ENCODE data around the gene LMOD3. TPM values are rescaled to one million over a fixed set of nuclear protein-coding genes. Genes with fewer than 3 reads are reported as not detected.

The LMOD3 gene
- total and polyA plus RNA-seq, 4 experiments from 2014 or later, result 0.13 to 0.24 TPM; not detected in 2

GRCh38 chr3:69142797-69143454, 20.5 kb upstream of the LMOD3 start:
- Histone ChIP-seq H3K27me3 (ENCODE audit: insufficient read depth, low read length) (no peaks in the 10 kb centered on the region), H3K9me3 (ENCODE audit: control insufficient read depth in 1 of 2, low read length in 2 of 2) (no peaks in the 10 kb centered on the region), H3K4me1 (ENCODE audit: insufficient read depth, low read length) (no peaks in the 10 kb centered on the region), H3K36me3 (ENCODE audit: insufficient read depth, low read length) (no peaks in the 10 kb centered on the region), H3K27ac (ENCODE audit: low read depth, low read length) (no peak overlapping the region), H3K4me3 (ENCODE audit: low read length in 2 of 2) (no peak overlapping the region)
- Mint-ChIP-seq H3K4me1 (no peaks in the 10 kb centered on the region), H3K9me3 (no peaks in the 10 kb centered on the region), H3K27ac (no peak overlapping the region), H3K36me3 (no peaks in the 10 kb centered on the region), H3K4me3 (no peak overlapping the region), H3K27me3 (peaks cover 0 to 10% of the 10 kb centered on the region in 2 donors)
- intact Hi-C loops (cut with micrococcal nuclease), result no loop called here
- ChIA-PET POLR2A (ENCODE audit: partially characterized antibody) (no interaction called here), CTCF (ENCODE audit: partially characterized antibody) (no interaction called here)
- no peak for DNase-seq

GRCh38 chr3:69142090-69142489, 19.7 kb upstream of the LMOD3 start:
- Mint-ChIP-seq H3K4me3 (no peak overlapping the region), H3K27ac (no peak overlapping the region), H3K36me3 (no peaks in the 10 kb centered on the region), H3K4me1 (no peaks in the 10 kb centered on the region), H3K27me3 (peaks cover 0 to 10% of the 10 kb centered on the region in 2 donors), H3K9me3 (no peaks in the 10 kb centered on the region)
- Histone ChIP-seq H3K36me3 (ENCODE audit: insufficient read depth, low read length) (no peaks in the 10 kb centered on the region), H3K4me1 (ENCODE audit: insufficient read depth, low read length) (no peaks in the 10 kb centered on the region), H3K4me3 (ENCODE audit: low read length in 2 of 2) (no peak overlapping the region), H3K9me3 (ENCODE audit: control insufficient read depth in 1 of 2, low read length in 2 of 2) (no peaks in the 10 kb centered on the region), H3K27me3 (ENCODE audit: insufficient read depth, low read length) (no peaks in the 10 kb centered on the region), H3K27ac (ENCODE audit: low read depth, low read length) (no peak overlapping the region)
- DNase-seq, result no peak
- POLR2A ChIA-PET (ENCODE audit: partially characterized antibody), result no interaction called here
- CTCF ChIA-PET (ENCODE audit: partially characterized antibody), result no interaction called here
- intact Hi-C loops (cut with micrococcal nuclease), result no loop called here

- H3K36me3 Mint-ChIP-seq, result no peaks in the 10 kb centered on the region
- Histone ChIP-seq H3K9me3 (ENCODE audit: control insufficient read depth in 1 of 2, low read length in 2 of 2) (no peaks in the 10 kb centered on the region), H3K4me3 (ENCODE audit: low read length in 2 of 2) (no peak overlapping the region), H3K36me3 (ENCODE audit: insufficient read depth, low read length) (no peaks in the 10 kb centered on the region), H3K4me1 (ENCODE audit: insufficient read depth, low read length) (no peaks in the 10 kb centered on the region), H3K27me3 (ENCODE audit: insufficient read depth, low read length) (no peaks in the 10 kb centered on the region), H3K27ac (ENCODE audit: low read depth, low read length) (no peak overlapping the region)
- H3K27ac Mint-ChIP-seq, result no peak overlapping the region
- peaks cover 0 to 2% (median 0%) of the 10 kb centered on the region in 8 donors for H3K9me3 Mint-ChIP-seq
- ChIA-PET CTCF (ENCODE audit: partially characterized antibody) (no interaction called here), POLR2A (ENCODE audit: partially characterized antibody) (no interaction called here)
- intact Hi-C loops (cut with micrococcal nuclease), result no loop called here
- H3K4me3 Mint-ChIP-seq, result no peak overlapping the region
- no peaks in the 10 kb centered on the region for H3K4me1 Mint-ChIP-seq
- DNase-seq, result no peak
- peaks cover 0 to 10% of the 10 kb centered on the region in 2 donors for H3K27me3 Mint-ChIP-seq
Observed at GRCh38 chr3:69141313-69141712, 18.9 kb upstream of the LMOD3 start.

- Mint-ChIP-seq H3K27me3 (peaks cover 0 to 10% of the 10 kb centered on the region in 2 donors), H3K9me3 (peaks cover 0 to 2% (median 0%) of the 10 kb centered on the region in 8 donors)
- CTCF ChIA-PET (ENCODE audit: partially characterized antibody), result interaction anchor here (1.2 to 1.5 kb wide), 2 partner anchors 10 to 169 kb away, joined by 3 read pairs; no protein-coding TSS in a partner anchor
Observed at GRCh38 chr3:69137412-69137811, 15.0 kb upstream of the LMOD3 start.

GRCh38 chr3:69137005-69137404, 14.6 kb upstream of the LMOD3 start:
- Mint-ChIP-seq H3K4me1 (no peaks in the 10 kb centered on the region), H3K27me3 (peaks cover 0 to 10% of the 10 kb centered on the region in 2 donors), H3K9me3 (peaks cover 0 to 2% (median 0%) of the 10 kb centered on the region in 8 donors), H3K27ac (no peak overlapping the region), H3K36me3 (no peaks in the 10 kb centered on the region), H3K4me3 (no peak overlapping the region)
- ChIA-PET CTCF (ENCODE audit: partially characterized antibody) (interaction anchor here (0.9 to 1.5 kb wide), 4 partner anchors 10 to 169 kb away, joined by 3 to 7 read pairs (median 3); no protein-coding TSS in a partner anchor), POLR2A (ENCODE audit: partially characterized antibody) (no interaction called here)
- Histone ChIP-seq H3K4me1 (ENCODE audit: insufficient read depth, low read length) (no peaks in the 10 kb centered on the region), H3K36me3 (ENCODE audit: insufficient read depth, low read length) (no peaks in the 10 kb centered on the region), H3K9me3 (ENCODE audit: control insufficient read depth in 1 of 2, low read length in 2 of 2) (no peaks in the 10 kb centered on the region), H3K27ac (ENCODE audit: low read depth, low read length) (no peak overlapping the region), H3K4me3 (ENCODE audit: low read length in 2 of 2) (no peak overlapping the region), H3K27me3 (ENCODE audit: insufficient read depth, low read length) (no peaks in the 10 kb centered on the region)
- no peak for DNase-seq
- intact Hi-C loops (cut with micrococcal nuclease), result no loop called here

More at GRCh38 chr3:69137412-69137811, 15.0 kb upstream of the LMOD3 start:
- Mint-ChIP-seq H3K36me3 (no peaks in the 10 kb centered on the region), H3K4me3 (no peak overlapping the region), H3K4me1 (no peaks in the 10 kb centered on the region), H3K27ac (no peak overlapping the region)
- Histone ChIP-seq H3K36me3 (ENCODE audit: insufficient read depth, low read length) (no peaks in the 10 kb centered on the region), H3K4me1 (ENCODE audit: insufficient read depth, low read length) (no peaks in the 10 kb centered on the region), H3K9me3 (ENCODE audit: control insufficient read depth in 1 of 2, low read length in 2 of 2) (no peaks in the 10 kb centered on the region), H3K4me3 (ENCODE audit: low read length in 2 of 2) (no peak overlapping the region), H3K27ac (ENCODE audit: low read depth, low read length) (no peak overlapping the region), H3K27me3 (ENCODE audit: insufficient read depth, low read length) (no peaks in the 10 kb centered on the region)
- intact Hi-C loops (cut with micrococcal nuclease), result no loop called here
- no peak for DNase-seq
- POLR2A ChIA-PET (ENCODE audit: partially characterized antibody), result no interaction called here

- ChIA-PET CTCF (ENCODE audit: partially characterized antibody) (interaction anchor here (1.2 kb wide), 1 partner anchor 294 kb away, joined by 3 read pairs; no protein-coding TSS in a partner anchor), POLR2A (ENCODE audit: partially characterized antibody) (interaction anchor here (0.6 kb wide), 1 partner anchor 20 kb away, joined by 5 read pairs; no protein-coding TSS in a partner anchor)
Observed at GRCh38 chr3:69130689-69131088, 8.3 kb upstream of the LMOD3 start.

GRCh38 chr3:69129531-69129930, 7.1 kb upstream of the LMOD3 start:
- no peaks in the 10 kb centered on the region for H3K27me3 ChIP-seq (ENCODE audit: insufficient read depth, low read length)
- no peak overlapping the region for H3K27ac ChIP-seq (ENCODE audit: low read depth, low read length)
- H3K4me1 ChIP-seq (ENCODE audit: insufficient read depth, low read length), result no peaks in the 10 kb centered on the region
- Mint-ChIP-seq H3K4me1 (no peaks in the 10 kb centered on the region), H3K36me3 (no peaks in the 10 kb centered on the region), H3K27ac (no peak overlapping the region), H3K27me3 (no peaks in the 10 kb centered on the region), H3K4me3 (no peak overlapping the region), H3K9me3 (no peaks in the 10 kb centered on the region)
- no peaks in the 10 kb centered on the region for H3K9me3 ChIP-seq (ENCODE audit: control insufficient read depth in 1 of 2, low read length in 2 of 2)
- intact Hi-C loops (cut with micrococcal nuclease), result no loop called here
- no peak overlapping the region for H3K4me3 ChIP-seq (ENCODE audit: low read length in 2 of 2)
- POLR2A ChIA-PET (ENCODE audit: partially characterized antibody), result no interaction called here
- no peaks in the 10 kb centered on the region for H3K36me3 ChIP-seq (ENCODE audit: insufficient read depth, low read length)
- CTCF ChIA-PET (ENCODE audit: partially characterized antibody), result interaction anchor here (3.0 kb wide), 1 partner anchor 10 kb away, joined by 12 read pairs; no protein-coding TSS in a partner anchor
- no peak for DNase-seq

More at GRCh38 chr3:69130689-69131088, 8.3 kb upstream of the LMOD3 start:
- Histone ChIP-seq H3K9me3 (ENCODE audit: control insufficient read depth in 1 of 2, low read length in 2 of 2) (no peaks in the 10 kb centered on the region), H3K36me3 (ENCODE audit: insufficient read depth, low read length) (no peaks in the 10 kb centered on the region), H3K27me3 (ENCODE audit: insufficient read depth, low read length) (no peaks in the 10 kb centered on the region), H3K27ac (ENCODE audit: low read depth, low read length) (no peak overlapping the region), H3K4me3 (ENCODE audit: low read length in 2 of 2) (no peak overlapping the region), H3K4me1 (ENCODE audit: insufficient read depth, low read length) (no peaks in the 10 kb centered on the region)
- no peaks in the 10 kb centered on the region for H3K9me3 Mint-ChIP-seq
- H3K4me3 Mint-ChIP-seq, result no peak overlapping the region
- intact Hi-C loops (cut with micrococcal nuclease), result no loop called here
- H3K27ac Mint-ChIP-seq, result no peak overlapping the region
- no peaks in the 10 kb centered on the region for H3K4me1 Mint-ChIP-seq
- H3K27me3 Mint-ChIP-seq, result no peaks in the 10 kb centered on the region
- H3K36me3 Mint-ChIP-seq, result no peaks in the 10 kb centered on the region
- no peak for DNase-seq
